ENCODE data around the gene FILIP1L.
"Not testable (repeated sequence)": the region's sequence is repeated elsewhere in the genome, so short reads cannot be mapped to it uniquely, and the experiment has no call there.

Gene FILIP1L

GRCh38 chr3:100072326-100073048 lies 41.8 kb downstream of the FILIP1L start:
- no peak for DNase-seq

- DNase-seq, result no peak
Measured at GRCh38 chr3:100069472-100069871, 44.8 kb downstream of the FILIP1L start.

- peak; percentile 77 for DNase-seq
Measured at GRCh38 chr3:100068826-100069225, 45.5 kb downstream of the FILIP1L start.

GRCh38 chr3:100067589-100067988 lies 46.7 kb downstream of the FILIP1L start:
- DNase-seq, result no peak

GRCh38 chr3:100063929-100064461 lies 50.3 kb downstream of the FILIP1L start:
- no peak for DNase-seq

- no peak for DNase-seq
Measured at GRCh38 chr3:100062665-100063064, 51.6 kb downstream of the FILIP1L start.

GRCh38 chr3:100060685-100061484 lies 53.4 kb downstream of the FILIP1L start:
- no peak for DNase-seq

GRCh38 chr3:100059472-100059871 lies 54.8 kb downstream of the FILIP1L start:
- DNase-seq, result no peak

- no peak for DNase-seq
Measured at GRCh38 chr3:100057716-100058575, 56.4 kb downstream of the FILIP1L start.

GRCh38 chr3:100053951-100054620 lies 60.2 kb downstream of the FILIP1L start:
- no peak for DNase-seq

GRCh38 chr3:100051513-100051912 lies 62.8 kb downstream of the FILIP1L start:
- DNase-seq, result not testable (repeated sequence)

GRCh38 chr3:100048248-100048647 lies 66.1 kb downstream of the FILIP1L start:
- no peak for DNase-seq

- DNase-seq, result no peak
Measured at GRCh38 chr3:100047455-100048141, 66.7 kb downstream of the FILIP1L start.

- DNase-seq, result no peak
Measured at GRCh38 chr3:100046986-100047385, 67.3 kb downstream of the FILIP1L start.

GRCh38 chr3:100045696-100046095 lies 68.6 kb downstream of the FILIP1L start:
- no peak for DNase-seq

GRCh38 chr3:100044369-100044768 lies 69.9 kb downstream of the FILIP1L start:
- no peak for DNase-seq

GRCh38 chr3:100043271-100043670 lies 71.0 kb downstream of the FILIP1L start:
- DNase-seq, result no peak

- DNase-seq, result no peak
Measured at GRCh38 chr3:100042166-100042981, 71.9 kb downstream of the FILIP1L start.

GRCh38 chr3:100041328-100041749 lies 73.0 kb downstream of the FILIP1L start:
- no peak for DNase-seq

GRCh38 chr3:100040451-100041225 lies 73.7 kb downstream of the FILIP1L start:
- DNase-seq, result no peak
